PFSK-1 (cell line): ENCODE measurements around the gene PTPRN2.

Experiments used
- FOXP2 ChIP-seq: optimal IDR thresholded peaks from 2 replicates; pipeline ENCODE3; 2011; ENCODE audit warnings: borderline replicate concordance, control low read depth, inconsistent platforms; ENCODE audit not compliant: insufficient read depth; ENCODE audit errors: extremely low read length, extremely low read depth
- POLR2AphosphoS5 ChIP-seq: IDR thresholded peaks from 2 replicates; pipeline ENCODE4 v1.6.1; 2012; ENCODE audit warnings: low read depth, mild to moderate bottlenecking, control low read depth, low read length, moderate library complexity
- SIN3A ChIP-seq: IDR thresholded peaks from 2 replicates; pipeline ENCODE4 v1.6.1; 2012; ENCODE audit warnings: mild to moderate bottlenecking, low read length, moderate library complexity, borderline replicate concordance; ENCODE audit not compliant: insufficient read depth
- TAF1 ChIP-seq: IDR thresholded peaks from 2 replicates; pipeline ENCODE4 v1.6.1; 2012; ENCODE audit warnings: low read length, control low read depth, borderline replicate concordance; ENCODE audit not compliant: insufficient read depth
- TF ChIP-seq, protein P1 (sequence below), 2 experiments: IDR thresholded peaks; 2 replicates each; pipeline versions ENCODE4 v1.6.1 to v1.8.0; 2011 to 2012; ENCODE audit warnings: low read depth in 2 of 2, low read length in 2 of 2, control low read depth in 1 of 2, inconsistent platforms in 1 of 2, mild to moderate bottlenecking in 1 of 2, moderate library complexity in 1 of 2; ENCODE audit not compliant: insufficient read depth in 1 of 2

The PTPRN2 gene

DNA sequence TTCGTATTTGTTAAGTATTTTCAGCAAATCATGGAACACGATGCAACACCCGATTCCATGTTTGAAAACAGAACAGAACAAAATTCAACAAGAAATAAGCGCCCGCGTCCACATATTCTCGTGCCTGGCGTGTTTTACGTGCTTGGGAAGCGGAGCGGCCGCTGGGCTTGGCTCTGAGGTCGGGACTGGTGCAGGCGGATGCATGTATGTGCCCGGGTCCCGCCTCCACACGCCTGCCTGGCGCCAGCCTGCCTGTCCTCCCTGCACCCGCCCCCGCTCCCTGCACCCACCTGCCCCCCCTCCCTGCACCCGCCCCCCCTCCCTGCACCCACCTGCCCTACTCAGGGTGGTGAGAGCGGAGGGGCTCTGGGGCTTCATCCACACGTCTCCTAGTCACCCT lies 796.4 kb downstream of the PTPRN2 start:
- TF ChIP-seq POLR2AphosphoS5 (no peak), TAF1 (no peak), SIN3A (no peak), FOXP2 (no peak)
- TF ChIP-seq, protein P1, sequence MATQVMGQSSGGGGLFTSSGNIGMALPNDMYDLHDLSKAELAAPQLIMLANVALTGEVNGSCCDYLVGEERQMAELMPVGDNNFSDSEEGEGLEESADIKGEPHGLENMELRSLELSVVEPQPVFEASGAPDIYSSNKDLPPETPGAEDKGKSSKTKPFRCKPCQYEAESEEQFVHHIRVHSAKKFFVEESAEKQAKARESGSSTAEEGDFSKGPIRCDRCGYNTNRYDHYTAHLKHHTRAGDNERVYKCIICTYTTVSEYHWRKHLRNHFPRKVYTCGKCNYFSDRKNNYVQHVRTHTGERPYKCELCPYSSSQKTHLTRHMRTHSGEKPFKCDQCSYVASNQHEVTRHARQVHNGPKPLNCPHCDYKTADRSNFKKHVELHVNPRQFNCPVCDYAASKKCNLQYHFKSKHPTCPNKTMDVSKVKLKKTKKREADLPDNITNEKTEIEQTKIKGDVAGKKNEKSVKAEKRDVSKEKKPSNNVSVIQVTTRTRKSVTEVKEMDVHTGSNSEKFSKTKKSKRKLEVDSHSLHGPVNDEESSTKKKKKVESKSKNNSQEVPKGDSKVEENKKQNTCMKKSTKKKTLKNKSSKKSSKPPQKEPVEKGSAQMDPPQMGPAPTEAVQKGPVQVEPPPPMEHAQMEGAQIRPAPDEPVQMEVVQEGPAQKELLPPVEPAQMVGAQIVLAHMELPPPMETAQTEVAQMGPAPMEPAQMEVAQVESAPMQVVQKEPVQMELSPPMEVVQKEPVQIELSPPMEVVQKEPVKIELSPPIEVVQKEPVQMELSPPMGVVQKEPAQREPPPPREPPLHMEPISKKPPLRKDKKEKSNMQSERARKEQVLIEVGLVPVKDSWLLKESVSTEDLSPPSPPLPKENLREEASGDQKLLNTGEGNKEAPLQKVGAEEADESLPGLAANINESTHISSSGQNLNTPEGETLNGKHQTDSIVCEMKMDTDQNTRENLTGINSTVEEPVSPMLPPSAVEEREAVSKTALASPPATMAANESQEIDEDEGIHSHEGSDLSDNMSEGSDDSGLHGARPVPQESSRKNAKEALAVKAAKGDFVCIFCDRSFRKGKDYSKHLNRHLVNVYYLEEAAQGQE (IDR thresholded peaks at IDR 0.05; ENCODE audit: insufficient read depth in 1 of 2, low read depth in 2 of 2, low read length in 2 of 2): no peak

DNA sequence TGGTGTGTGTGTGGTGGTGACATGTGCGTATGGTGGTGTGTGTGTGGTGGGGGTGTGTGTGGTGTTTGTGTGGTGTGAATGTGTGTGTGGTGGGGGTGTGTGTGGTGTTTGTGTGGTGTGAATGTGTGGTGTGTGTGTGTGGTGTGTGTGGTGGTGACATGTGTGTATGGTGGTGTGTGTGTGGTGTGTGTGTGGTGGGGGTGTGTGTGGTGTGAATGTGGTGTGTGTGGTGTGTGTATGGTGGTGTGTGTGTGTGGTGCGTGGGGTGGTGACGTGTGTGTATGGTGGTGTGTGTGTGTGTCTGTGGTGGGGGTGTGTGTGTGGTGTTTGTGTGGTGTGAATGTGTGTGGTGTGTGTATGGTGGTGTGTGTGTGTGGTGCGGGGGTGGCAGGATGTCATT lies 797.7 kb downstream of the PTPRN2 start:
- no peak for TF ChIP-seq TAF1
- TF ChIP-seq SIN3A: no peak
- TF ChIP-seq POLR2AphosphoS5: no peak
- TF ChIP-seq, protein P1 (IDR thresholded peaks at IDR 0.05; ENCODE audit: insufficient read depth in 1 of 2, low read depth in 2 of 2, low read length in 2 of 2): no peak
- no peak for TF ChIP-seq FOXP2

DNA sequence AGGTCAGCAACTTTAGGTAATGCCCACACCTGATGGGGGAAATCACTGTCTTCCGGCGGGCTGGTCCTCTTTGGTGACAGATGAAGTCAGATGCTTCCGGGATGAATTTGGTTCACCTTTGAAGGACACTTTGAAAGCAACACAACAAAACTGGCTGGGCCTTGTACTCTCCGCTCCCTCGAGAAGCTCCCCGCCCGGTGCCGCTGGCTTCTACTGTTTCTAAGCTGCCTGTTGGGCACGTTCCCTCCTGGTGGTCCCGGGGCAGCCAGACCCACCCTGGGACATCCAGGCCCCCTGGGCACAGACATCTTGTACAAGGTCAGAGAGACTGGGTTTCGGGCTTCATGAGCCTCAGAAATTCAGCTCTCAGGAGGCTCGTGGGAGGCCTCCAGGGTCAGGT lies 798.5 kb downstream of the PTPRN2 start:
- TF ChIP-seq, protein P1 (IDR thresholded peaks at IDR 0.05; ENCODE audit: insufficient read depth in 1 of 2, low read depth in 2 of 2, low read length in 2 of 2): no peak
- no peak for TF ChIP-seq POLR2AphosphoS5
- no peak for TF ChIP-seq TAF1
- no peak for TF ChIP-seq SIN3A
- TF ChIP-seq FOXP2: no peak

DNA sequence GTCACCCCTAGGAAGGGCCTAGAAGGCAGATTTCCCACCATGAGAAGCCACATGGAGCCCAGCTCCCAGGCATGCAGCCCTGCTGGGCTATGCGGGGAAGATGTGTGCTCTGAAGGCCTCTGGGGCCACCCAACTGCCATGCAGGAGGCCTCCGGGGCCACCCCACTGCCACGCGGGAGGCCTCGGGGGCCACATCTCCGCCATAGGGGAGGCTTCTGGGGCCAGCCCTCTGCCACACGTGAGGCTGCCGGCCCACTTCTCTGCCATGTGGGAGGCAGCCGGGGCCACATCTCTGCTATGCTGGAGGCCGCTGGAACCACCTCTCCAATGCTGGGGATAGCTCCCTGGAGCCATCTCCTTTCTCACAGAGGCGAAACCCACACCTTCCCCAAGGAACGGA lies 799.0 kb downstream of the PTPRN2 start:
- TF ChIP-seq, protein P1 (IDR thresholded peaks at IDR 0.05; ENCODE audit: insufficient read depth in 1 of 2, low read depth in 2 of 2, low read length in 2 of 2): no peak
- TF ChIP-seq TAF1 (no peak), SIN3A (no peak), FOXP2 (no peak), POLR2AphosphoS5 (no peak)

DNA sequence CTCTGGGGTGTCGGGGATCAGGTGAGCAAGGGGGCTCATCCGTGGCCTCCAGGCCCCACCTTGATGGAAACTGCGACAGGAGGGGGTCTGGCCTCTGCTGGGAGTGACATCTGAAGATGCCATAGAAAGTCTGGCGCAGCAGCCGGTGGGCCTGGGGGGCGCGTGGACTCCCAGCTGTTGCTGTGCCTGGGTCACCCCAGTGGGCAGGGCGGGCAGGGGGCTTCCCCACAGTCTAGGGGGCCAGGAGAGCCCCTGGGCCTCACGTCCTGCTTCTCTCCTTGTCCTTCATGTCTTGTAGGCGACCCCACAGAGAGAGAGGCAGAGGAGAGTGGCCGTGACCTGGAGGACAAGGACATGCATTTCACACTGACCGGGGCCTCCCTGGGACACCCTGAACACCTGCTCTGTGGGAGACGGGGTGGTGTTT lies 800.3 kb downstream of the PTPRN2 start:
- TF ChIP-seq SIN3A (no peak), POLR2AphosphoS5 (no peak), TAF1 (no peak)
